GM21529 (cell line): ENCODE data around the gene C4orf51.
A peak's percentile ranks its signal among the peaks of the same experiment; 100 is the strongest.

Experiments used
- ATAC-seq: cut with Tn5 transposase; IDR thresholded peaks from one replicate; pipeline ENCODE4 v1.9.1; 2021; ENCODE audit not compliant: unreplicated experiment

The C4orf51 gene

DNA sequence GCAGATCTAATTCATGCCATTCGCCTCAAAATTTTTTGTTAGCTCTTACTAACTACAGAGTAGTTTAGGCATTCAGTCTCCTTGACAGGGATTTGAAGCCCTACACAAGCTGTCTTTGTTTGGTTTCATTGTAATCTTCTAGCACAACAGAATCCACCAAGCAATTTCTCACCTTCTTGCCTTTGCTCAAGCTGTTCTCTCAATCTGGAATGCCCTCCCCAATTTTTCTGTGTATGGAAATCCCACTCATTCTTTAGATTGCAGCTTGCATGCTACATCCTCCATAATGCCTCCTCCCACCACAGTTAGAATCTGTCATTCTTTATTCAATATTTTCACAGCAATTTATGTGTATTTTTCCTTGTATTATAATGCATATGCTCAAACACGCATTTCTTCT lies 63.7 kb downstream of the C4orf51 start:
- no peak for ATAC-seq

DNA sequence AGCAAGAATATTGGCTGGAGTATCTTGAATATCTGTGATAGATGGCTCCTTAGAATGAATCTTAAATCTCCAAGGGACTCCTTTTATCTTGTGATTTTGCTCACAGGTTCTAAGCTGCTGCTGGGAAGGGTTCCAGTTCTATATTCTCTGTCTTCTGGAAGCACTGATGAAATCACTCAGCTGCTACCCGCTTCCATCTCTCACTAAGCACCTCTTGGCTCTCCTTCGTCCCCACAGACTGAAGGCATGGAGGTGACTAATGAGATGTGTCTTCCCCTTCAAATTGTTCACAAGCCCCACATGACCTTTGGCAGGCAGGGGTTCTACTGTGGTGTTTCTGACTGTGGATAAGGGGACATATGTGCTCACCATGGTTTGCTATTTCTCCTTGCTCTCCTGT lies 75.9 kb downstream of the C4orf51 start:
- no peak for ATAC-seq

DNA sequence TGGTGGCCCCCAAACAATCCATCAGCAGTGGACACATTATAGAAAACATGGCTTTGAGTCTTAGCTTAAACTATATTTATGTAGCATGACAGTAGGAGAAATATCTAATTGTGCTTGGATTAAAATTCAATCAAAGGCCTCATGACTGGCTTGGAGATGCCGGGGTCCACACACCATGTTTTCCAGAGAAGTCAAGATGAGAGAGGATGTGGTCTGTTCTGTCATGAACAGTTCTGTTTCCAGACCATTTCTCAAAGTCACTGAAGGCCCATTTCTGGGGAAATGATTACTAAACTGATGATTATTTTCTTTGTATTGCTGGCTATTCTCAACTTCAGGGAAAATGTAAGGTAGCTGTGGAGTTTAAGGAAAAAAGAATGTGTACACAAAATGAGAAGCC lies 76.3 kb downstream of the C4orf51 start:
- ATAC-seq: no peak

DNA sequence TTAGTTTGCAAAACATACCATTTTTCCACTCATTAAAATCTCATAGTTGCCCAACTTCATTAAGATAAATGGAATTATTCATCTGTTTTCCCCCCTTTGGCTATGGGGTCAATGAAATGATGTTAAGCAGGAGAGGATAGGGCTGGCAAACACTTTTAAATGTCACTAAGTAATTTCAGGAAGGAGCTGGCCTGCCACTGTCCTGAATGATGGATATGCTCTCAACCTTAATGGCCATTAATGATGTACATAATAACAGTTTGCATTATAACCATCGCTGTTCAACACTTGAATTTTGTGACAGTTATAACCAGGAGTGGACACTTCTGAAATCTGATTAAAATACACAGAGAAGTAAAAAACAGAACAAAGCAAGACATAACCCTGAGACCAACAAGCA lies 77.2 kb downstream of the C4orf51 start:
- no peak for ATAC-seq

DNA sequence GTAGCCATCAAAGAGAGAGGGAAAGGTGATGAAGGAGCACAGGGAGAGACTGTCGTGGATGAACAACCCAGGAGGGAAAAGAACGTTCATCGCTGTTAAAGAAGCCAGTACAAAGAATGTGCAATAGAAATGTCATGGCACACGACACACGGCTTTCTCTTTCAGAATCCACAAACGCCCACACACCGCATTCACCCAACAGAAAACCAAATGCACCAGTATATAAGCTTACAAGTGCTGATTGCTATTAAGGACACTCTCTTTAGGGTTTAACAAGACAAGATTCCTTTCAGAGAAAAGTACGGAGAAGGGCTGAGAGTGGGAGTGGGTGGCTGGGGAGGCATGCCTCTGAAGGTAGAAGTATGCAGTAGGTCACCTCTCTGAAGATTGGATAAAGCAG lies 80.2 kb downstream of the C4orf51 start:
- no peak for ATAC-seq

DNA sequence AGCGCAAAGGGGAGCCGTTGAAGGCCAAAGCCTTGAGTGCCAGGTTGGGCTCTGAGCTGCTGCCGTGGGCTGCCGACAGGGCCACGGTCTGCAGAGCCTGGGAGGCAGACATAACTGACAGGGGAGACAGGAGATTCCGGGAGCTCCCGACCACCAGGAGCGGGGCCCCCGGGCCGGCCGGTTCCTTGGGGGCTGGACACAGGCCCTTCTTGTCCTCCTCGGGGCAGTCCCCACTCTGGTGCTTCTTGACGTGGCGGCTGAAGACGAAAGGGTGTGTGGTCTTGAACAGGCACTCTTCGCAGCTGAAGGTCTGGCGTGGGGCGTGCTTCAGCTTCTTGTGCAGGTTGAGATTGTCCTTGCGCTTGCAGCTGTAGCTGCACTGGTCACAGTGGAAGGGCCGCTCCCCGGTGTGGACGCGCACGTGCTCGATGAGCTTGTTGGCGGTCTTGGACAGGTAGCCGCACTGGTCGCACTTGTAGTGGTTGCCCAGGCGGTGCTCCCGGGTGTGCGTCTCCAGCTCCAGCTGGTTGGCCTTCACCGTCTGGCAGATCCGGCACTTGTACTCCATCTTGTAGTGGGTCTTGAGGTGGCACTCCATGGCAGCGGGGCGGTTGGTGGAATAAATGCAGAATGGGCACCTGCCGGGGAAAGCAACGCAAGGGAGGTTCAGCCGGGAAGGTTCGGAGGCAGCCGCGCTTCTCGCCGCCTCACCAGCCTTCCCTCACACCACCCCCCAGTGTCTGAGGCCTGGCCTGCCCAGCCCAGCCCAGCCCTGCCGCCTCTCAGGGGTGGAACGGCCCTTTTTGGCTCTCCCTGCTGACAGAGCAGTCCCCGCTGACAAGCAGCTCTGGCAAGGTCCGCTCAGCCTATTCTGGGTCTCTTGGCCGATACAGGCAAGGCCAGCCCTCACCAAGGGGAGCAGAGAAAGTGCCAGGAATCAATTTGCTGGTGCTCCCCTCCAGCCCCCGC lies 81.3 kb downstream of the C4orf51 start:
- no peak for ATAC-seq

DNA sequence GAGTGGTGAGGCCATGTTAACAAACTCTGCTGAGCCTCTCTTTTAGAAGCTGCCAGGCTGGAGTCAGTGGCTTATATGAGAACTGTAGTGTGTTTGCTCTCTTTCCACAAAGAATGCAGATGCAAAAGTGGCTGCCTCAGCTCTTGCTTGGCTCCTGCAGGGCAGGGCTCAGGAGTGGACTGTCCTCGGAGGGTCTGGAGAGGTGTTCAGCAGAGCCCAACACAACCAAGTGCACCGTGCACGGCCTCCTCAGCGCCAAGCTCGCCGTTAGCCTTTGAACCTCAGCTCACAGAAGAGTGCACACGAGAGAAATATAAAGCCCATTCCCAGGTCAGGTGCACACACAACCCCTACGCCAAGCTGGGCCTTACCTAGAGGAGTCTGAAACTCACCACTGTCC lies 82.8 kb downstream of the C4orf51 start:
- ATAC-seq: no peak

DNA sequence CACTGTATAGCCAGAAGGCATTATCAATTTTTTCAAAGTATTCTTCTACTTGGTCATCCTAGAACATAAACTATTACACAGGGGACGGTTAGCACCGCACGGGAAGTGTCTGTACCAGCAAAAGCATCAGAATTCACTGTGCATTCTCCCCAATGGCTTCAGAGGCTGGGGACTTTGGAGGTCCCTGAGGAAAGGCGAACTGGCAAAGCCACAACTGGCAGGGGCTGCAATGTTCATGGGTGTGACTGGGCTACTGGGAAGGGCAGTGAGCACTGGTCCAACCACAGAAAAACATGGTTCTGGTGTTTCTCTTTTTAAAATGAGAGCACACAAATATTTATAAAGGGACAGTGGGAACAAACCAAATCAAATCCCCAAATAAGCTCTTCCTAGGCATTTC lies 83.5 kb downstream of the C4orf51 start:
- no peak for ATAC-seq

DNA sequence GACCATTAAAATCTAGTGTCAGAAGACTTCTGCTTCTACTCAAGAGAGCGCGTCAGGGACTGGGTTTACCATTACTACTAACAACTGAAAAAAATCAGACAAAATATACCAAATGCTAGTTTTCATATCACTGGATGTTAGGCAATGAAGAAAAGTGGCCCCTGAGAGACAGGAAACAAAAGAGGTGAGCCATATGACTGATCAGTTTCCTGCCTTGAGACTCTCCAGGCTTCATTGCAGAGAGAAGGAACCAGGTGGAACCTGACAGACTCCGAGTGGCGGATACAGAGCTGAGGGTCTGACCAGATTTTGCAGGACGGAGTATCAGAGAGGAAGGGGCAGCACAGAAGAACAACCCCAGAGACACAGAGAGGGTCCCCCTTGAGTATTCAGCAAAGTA lies 86.3 kb downstream of the C4orf51 start:
- ATAC-seq: no peak

DNA sequence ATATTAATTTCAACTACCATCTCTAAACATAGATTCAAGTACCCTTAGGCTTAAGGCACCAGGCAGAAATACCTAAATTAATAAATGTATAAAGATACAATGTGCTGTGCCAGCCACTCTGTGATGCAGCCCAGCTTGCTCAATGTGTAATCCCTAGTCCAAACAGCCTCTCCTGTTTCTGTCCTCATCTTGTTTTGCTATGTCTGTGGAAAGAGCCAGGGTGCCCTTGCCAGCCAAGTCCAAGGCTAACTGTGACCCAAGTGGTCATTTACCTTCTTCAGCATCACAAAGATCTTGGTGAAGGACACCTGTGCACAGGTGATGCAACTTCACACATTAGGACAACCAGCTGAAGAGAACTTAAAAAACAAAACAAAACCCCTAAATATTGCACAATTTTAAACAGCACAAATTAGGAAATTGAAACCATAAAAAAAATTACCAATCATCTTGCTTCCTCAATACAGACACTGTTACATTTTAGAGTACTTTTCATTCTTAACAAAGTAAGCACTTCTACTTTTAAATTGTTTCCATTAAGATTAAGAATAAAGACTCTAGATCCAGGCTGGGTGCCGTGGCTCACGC lies 89.6 kb downstream of the C4orf51 start:
- ATAC-seq: no peak

DNA sequence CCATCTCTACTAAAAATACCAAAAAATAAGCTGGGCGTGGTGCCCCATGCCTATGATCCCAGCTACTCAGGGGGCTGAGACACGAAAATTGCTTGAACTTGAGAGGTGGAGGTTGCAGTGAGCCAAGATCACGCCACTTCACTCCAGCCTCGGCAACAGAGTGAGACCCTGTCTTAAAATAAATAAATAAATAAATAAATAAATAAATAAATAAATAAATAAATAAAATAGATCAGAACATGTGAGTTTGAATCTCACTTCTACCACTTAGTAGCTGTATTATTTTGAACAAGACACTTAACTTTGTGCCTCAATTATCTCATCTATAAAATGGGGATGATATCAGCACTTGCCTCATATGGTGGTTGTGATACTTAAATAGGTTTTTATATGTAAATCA lies 90.2 kb downstream of the C4orf51 start:
- no peak for ATAC-seq

DNA sequence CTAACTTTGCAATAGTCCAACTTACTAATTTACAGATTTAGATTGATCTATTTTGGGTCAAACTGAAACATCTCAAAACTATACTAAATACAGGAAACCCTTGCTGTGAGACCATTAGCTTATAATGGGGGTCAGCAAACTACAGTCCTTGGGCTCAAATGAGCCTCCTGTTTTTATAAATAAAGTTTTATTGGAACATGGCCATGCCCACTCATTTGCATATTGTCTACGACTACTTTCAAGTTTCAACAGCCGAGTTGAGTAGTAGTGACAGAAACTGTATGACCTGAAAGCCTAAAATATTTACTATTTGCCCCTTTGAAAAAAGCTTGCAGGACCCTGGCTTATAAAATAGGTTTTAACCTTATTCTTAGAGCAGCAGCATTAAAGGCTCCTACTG lies 92.4 kb downstream of the C4orf51 start:
- ATAC-seq: no peak

DNA sequence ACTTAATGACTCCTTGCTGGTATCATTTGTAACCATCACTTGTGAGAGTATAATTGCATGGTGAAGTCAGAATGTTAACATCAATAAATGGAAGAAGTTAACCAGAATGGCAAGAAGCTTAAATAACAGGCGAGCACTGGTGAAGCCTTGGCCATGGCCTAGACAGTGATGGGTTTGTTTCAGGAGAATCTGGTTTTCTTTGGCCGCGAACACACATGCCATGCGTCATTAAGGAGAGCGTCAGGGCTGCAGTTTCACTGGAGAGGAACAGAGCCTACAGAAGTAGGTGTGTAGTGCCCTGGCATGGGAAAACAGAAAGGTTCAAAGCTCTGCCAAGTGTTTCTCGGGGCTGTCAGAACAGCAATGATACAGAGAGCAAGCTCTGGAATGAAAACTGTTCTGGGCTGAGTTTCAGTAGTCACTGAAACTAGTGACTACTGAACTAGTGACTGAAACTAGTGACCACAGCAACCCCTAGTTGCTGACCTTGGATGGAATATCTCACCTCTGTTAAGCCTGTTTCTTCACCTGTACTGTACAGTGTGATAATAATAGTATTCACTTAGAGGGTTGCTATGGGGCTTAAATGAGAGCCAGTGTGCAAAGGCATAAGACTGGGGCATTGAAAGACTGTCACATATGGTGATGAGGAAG lies 93.8 kb downstream of the C4orf51 start:
- ATAC-seq: peak; percentile 95

DNA sequence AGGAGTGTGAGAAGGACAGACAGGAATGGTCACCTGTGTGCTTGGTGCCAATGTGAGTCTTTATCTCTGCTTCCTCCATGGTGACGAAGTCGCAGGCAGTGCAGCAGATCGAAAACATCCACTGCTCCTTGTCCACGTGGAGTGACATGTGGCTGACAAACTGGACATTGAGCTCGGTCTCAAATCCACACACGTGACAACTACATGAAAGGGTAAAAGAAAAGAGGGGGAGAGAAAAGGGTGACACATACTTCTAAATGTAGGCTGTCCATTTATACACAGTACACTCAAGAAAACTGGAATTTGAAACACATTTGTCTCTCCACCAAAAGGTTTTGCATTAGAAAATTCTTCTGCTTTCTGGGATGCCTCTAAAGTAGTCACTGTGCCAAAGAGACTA lies 94.5 kb downstream of the C4orf51 start:
- ATAC-seq: no peak

DNA sequence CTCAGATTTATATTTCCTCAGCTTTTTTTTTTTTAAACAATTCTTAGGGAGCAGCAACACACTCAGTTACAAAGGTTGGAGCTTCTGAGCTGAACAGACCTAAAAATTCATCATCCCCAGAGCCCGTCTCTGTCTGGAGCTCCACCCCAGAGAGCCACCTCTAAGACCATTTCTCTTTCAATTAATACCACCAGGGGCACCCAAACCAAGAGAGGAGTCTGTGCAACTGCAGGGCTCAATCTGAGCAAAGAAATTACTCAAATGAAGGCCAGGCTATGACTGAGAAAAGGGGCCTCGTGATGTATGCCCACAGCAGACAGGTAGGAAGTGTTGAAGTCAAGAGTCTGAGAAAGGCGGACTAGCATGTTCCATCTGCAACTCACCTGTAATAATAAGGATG lies 95.5 kb downstream of the C4orf51 start:
- no peak for ATAC-seq

DNA sequence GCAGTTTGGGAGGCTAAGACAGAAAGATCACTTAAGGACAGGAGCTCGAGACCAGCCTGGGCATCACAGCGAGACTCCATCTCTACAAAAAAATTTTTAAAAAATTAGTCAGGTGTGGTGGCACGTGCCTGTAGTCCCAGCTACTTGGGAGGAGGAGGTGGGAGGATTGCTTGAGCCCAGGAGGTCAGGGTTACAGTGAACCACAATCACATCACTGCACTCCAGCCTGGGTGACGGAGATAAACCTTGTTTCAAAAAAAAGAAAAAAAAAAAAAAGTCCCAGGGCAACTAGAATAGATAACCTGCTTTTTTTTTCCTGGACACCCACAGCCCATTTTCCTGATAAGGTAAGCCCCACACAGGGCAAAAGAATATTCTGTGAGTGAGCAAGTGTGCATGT lies 96.3 kb downstream of the C4orf51 start:
- no peak for ATAC-seq

DNA sequence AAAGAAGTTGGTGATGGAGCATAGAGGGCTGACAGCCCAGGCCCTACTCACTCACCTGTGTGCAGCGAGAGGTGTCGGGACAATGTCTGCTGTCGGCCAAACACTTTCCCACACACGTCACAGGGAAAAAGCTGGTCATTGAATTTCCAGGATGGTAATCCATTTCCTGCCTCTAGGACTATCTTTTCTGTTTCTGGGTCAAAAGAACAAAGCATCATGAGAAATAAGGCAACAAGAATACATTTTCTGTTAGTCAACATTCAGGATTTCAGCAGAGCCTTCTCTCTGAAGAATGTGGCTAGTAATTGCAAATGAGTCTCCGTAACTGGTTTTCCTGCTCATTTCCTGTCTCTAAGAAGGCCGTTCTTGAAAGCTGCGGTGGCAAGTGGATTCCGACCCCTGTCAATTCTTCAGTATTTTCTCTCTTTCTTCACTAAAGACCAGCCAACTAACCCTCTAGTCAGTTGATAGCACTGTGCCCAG lies 99.4 kb downstream of the C4orf51 start:
- no peak for ATAC-seq

DNA sequence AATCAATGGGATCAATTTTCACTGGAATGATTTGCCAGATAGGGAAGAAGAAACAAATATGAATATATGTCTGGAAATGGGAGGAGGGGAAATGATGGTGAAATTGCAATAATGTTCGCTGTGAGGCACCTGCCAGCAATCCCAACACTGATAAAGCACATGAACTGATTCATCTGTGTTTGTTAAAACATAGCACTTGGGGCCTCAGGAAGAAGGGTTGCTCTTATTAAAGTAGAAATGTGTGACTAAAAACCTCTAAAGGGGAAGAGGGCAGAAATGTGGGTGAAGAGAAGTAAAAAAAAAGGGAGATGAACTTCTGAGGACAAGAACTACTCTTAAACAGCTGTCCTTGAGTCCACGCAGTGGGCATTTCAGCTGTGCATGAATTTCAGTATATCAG lies 101.4 kb downstream of the C4orf51 start:
- ATAC-seq: no peak
